Dedifferentiated amniotic fluid mesenchymal stem cell (primary cell): ENCODE data around the gene ZNF503.

Experiments
- DNase-seq: peaks from one replicate; pipeline ENCODE4 v3.0.0-alpha.2; 2016; ENCODE audit errors: extremely low spot score

The ZNF503 gene

DNA sequence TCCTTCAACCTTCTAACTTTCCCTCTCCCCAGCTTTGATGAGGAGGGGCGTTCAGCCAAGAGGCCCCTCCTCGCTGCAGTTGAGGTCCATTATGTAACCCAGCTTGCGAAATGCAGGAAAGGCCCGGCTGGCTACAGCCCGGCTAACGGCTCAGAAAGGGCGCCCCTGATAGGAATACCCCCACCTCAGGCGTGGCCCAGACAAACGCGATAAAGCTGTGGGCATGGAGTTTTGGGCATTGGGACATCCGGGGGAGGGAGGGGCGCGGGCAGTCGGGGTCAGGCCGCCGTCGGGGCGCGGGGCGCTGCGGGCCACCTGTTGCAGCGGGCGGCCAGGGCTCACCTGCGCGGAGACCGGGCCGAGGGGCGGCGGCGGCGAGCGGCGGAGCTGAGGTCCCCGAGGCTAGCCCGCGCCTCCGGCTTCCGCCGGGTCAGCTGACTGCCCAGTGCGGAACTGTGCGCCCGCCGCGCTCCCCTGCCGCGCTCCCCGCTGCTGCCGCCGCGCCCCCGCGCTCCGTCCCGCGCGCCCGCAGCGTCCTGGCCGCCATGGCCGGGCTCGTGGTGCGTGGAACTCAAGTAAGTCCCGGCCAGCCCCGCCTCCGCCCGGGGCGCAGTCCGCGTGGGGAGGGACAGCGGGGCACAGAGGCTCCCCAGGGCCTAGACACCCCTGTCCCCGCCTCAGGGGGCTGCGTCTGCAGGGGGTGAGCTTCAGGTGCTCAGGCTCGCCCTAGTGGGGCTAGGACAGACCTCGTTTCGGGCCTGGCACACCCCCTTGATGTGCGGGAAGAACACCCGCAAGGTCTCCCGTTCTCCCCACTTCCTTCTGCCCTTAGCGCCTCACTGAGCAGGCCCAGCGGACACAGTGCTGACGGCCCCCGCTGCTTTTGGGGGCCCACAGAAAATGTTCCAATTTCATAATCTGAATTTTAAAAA lies 29.9 kb upstream of the ZNF503 start, which contains the start of gene LRMDA:
Gene LRMDA (plus strand): TSS at position 445 of the 932 bp plus-strand sequence.
- DNase-seq = no peak

- no peak for DNase-seq
These were observed 28.6 kb upstream of the ZNF503 start for GRCh38 chr10:75430000-75430763.

- no peak for DNase-seq
These were observed 27.7 kb upstream of the ZNF503 start for GRCh38 chr10:75429159-75429827.

- DNase-seq = no peak
These were observed 27.0 kb upstream of the ZNF503 start for GRCh38 chr10:75428434-75429158.

DNA sequence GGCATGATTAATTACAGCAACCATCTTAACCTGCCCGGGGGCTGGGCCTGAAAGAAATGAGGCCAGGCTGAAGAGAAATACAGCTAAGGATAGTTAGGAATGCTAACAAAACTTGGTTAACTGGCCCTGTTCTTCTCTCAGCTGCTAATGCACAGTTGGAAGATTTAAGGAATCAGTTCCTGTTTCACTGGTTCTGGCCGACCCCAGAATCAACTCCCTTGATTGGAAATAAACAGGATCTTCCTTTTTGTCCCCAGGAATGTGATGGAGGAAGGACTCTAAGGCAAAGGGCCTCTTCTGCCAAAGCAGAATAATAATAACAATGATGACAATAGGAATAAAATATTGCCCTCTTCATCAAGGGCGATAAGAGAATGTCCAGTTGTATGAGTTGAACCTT lies 26.4 kb upstream of the ZNF503 start:
- DNase-seq = no peak

GRCh38 chr10:75426880-75427279 lies 25.3 kb upstream of the ZNF503 start:
- DNase-seq = no peak

GRCh38 chr10:75425291-75426079 lies 23.9 kb upstream of the ZNF503 start:
- no peak for DNase-seq

DNA sequence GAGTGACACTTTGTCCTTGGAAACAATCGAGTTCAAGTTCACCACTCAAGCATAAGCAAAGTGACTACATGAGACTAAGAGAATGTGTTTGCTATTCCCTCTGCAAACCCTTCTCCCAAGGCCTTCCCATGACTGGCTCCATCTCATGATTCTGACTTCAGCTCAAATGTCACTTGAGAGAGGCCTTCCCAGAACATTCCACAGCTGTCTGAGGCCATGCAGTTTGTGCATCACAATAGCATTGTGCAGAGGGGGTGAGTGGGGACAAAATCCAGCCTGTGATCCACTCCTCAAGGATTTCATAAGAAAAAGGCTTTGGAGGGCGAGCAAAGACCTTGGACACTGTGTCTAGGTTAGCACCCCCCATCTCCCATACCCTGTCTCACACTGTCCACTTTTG lies 23.0 kb upstream of the ZNF503 start:
- DNase-seq = no peak

DNA sequence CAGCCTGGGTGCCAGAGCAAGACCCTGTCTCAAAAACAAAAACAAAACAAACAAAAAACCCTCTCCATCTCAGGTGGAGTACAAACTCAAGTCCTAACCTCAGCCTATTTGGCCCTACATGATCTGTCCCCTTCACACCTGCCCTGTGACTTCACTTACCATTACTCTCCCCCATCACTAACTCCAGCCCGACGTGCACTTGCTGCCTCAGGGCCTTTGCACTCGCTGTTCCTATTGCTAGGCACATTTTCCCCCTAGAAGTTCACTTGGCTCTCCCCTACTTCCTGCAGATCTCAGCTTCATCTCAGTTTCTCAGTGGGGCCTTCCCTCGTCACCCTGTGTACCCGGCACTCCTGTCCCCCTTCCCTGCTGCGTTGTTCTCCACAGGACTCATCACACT lies 21.3 kb upstream of the ZNF503 start:
- no peak for DNase-seq

GRCh38 chr10:75418712-75419111 lies 17.1 kb upstream of the ZNF503 start:
- no peak for DNase-seq

DNA sequence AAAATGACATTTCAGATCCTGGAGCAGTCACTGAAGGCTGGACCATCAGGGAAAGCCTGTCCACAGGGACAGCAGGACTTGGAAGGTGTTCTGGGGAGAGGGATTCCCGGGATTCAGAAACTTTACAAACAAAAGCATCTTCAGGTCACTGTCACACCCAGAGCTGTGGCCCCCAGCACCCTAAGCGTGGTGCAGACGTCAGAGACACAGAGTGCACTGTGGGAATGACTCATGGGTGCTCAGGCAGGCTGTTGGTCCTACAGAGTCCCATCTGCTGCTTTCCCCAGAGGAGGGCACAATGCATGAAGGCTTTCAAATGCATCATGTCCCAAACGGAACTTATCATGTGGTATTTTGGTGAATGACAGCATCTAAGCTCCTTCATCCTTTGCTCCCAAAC lies 16.7 kb upstream of the ZNF503 start:
- DNase-seq = no peak

DNA sequence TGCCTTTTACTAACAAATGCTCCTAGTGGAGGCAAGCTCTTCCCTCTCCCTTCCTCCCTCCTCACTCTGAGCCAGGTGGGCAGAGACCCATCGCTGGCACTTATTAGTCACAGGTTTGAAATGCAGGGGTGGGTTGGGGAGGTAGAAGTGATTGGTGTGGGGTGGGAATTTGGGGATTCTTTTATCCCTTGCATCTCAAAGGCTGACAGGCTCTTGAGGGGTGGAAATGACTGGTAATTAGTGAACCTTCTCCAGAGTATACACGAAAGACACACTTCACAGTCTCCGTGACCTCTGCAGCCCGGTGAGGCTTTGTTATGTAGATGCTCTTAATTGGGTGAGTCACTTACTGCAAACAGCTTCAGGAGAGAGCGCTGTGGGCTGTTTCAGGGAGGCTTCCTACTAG lies 16.0 kb upstream of the ZNF503 start:
- no peak for DNase-seq

DNA sequence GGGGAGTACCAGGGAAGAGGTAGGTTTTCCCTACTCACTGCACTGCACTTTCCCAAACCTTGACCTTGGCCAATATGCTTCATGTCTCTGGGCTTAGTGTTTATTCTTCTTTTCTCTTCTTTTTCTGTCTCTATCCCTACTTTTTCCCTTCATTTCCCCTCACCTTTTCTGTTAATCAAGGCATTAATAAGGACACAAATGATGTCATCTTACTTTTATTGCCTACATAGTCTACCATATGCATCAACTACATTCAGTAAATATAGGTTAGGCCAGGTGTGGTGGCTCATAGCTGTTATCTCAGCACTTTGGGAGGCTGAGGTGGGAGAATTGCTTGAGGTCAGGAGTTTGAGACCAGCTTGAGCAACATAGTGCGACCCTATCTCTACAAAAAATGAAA lies 13.0 kb upstream of the ZNF503 start:
- DNase-seq = no peak

DNA sequence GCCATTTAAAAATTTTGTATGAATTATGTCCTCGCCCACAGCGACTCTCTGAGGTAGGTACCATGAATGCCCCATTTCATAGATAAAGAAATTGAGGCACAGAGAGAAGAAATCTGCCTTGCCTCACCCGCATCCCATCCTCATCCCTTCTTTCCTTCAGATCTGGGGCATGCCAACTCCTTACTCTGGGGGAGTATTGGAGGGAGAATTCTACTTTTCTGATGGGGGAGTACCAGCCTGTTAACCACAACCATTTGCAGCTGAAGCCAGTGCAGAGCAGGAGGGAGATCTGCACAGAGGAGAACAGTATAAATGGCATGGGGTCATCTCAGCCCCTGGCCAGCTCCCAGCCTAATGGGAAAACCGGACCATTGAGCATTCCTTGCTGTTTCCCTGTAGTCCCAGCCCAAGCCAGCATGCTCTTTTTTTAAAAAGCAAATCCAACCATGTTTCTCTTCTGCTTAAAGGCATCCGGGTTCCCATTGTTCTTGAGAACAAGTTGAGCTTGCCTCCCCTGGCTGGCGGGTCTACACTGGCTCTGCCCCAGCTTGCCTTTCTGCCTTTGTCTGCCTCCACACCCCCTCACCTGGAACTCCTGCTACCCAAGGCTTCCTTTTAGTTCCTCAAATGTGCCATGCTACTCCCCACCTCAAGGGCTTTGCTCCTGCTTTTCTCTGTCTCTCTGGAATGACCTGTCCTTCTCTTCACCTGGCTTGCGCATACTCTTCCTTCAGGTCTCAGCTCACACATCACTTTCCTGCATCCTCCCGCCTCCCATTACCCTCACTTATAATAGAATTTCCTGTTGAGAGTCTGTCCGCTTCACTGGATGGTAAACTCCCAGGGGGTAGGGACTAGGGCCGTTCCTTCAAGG lies 8.8 kb upstream of the ZNF503 start:
- no peak for DNase-seq

GRCh38 chr10:75408911-75409885 lies 7.6 kb upstream of the ZNF503 start:
- no peak for DNase-seq

DNA sequence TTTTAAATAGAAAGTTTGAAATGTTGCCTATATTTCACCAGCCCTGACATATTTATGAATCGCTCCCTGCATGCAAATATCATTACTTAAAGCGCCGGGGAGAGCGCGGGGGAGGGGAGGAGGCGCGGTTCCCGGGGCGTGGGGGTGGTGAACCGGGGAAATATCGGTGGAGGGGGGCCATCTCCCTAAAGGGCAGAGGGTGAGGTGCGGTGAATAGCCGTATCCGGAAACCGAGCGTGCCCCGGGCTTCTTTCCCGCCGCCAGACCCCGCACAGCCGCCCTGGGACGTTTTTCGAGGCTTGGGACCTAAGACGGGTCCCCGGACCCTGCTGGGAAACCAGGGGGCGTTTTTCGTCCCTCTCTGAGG lies 6.9 kb upstream of the ZNF503 start:
- no peak for DNase-seq

DNA sequence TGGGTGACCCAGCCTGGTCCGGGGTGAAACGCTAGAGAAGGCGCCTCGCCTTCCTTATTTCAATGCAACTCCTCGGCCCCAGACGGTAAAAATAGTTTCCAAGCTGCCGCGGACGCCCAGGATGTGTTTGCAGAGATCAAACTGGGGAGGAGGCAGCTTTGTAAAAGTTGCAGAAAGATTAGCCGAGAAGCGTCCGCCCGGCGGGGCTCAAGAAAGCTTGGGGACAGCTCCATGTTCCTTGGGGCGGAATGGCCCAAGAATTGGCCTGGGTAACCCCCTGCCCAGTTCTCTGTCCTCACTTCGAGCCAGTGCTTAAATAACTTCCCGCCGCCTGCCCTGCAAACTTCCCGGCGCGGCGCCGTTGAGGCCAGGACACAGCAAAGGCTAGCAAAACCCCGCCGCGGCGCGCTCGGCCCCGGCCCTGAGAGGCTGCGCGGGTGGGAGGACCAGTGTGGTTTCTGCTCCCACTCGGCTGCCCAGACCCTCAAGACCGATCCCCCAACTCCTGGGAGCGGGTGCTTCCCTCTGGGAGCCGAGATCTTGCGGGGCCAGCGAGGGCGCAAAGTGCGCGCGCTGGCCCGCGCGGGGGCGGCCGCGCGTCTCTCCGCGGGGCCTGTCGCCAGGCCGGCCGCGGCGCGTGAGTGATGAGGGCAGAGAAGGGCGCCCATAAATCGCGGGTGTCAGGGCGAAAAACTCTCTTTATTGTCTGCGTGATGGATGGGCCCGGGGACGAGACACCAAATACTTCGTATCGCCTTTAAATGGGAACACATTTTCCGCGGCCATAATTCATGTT lies 6.3 kb upstream of the ZNF503 start:
- DNase-seq = no peak

DNA sequence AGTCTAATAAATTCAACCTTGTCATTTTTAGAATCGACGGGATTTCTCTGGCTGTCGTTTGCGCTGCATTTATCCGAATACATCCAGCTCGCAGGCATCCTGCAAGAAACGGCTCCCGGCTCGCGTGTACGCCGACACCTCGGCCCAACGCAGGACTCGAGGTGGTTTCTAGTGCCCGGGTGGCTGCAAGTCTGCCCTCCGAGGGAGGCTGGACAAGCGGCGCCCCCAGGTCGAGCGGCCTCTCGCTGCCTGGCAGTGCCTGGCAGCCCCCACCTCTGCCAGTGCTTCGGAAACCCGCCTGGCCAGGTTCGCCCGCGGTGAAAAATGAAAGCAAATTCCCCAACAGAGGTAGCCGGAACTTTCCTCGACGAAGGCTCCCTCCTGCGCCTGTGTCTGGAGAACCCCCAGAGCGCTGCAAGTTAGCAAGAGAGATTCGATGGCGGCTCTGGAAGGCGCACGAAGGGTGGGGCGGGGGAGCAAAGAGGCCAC lies 5.7 kb upstream of the ZNF503 start:
- no peak for DNase-seq
